Measurements from ENCODE around the gene CRB1.

DNA sequence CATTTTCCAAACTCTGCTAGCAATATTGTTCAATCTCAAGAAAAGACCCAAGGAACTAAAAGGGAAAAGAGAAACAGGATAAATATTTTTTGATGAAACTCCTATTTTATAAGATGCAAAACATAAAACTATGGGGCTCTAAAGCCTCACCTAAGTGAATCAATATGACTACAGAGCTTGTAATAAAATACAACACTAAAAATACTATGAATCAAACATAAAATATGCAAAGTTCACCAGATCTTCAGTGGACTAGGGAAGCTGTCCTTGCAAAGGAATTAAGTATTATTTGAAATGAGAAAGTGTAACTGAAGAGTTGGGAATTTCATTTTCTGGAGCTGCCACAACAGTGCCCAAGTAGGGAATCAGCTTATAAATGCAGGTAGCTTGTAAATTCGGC is 124.5 kb downstream of the CRB1 start:
- TF ChIP-seq, protein P1, sequence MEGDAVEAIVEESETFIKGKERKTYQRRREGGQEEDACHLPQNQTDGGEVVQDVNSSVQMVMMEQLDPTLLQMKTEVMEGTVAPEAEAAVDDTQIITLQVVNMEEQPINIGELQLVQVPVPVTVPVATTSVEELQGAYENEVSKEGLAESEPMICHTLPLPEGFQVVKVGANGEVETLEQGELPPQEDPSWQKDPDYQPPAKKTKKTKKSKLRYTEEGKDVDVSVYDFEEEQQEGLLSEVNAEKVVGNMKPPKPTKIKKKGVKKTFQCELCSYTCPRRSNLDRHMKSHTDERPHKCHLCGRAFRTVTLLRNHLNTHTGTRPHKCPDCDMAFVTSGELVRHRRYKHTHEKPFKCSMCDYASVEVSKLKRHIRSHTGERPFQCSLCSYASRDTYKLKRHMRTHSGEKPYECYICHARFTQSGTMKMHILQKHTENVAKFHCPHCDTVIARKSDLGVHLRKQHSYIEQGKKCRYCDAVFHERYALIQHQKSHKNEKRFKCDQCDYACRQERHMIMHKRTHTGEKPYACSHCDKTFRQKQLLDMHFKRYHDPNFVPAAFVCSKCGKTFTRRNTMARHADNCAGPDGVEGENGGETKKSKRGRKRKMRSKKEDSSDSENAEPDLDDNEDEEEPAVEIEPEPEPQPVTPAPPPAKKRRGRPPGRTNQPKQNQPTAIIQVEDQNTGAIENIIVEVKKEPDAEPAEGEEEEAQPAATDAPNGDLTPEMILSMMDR (optimal IDR thresholded peaks at IDR 0.05 in 1 of 3, IDR thresholded peaks at IDR 0.05 in 1 of 3, conservative IDR thresholded peaks at IDR 0.05 in 1 of 3; ENCODE audit: extremely low read depth in 1 of 3, insufficient read depth in 2 of 3, low read length in 3 of 3), result no peak
- TF ChIP-seq EZH2 (IDR thresholded peaks at IDR 0.05; ENCODE audit: low read length), result no peak

Data from keratinocyte (primary cell).